Neural progenitor cell (in vitro differentiated cells): ENCODE data around the gene ATXN7L1.

Source experiments
- CTCF ChIP-seq: fragments of 200-600 bp; sonication (generic); IDR thresholded peaks from 2 replicates; pipeline ENCODE4 v1.5.1; 2017; ENCODE audit warnings: antibody characterized with exemption, mild to moderate bottlenecking
- EZH2 ChIP-seq: fragments of 200-600 bp; sonication (generic); IDR thresholded peaks from 2 replicates; pipeline ENCODE4 v1.6.1; 2017; ENCODE audit warnings: antibody characterized with exemption, mild to moderate bottlenecking, moderate library complexity
- EZH2phosphoT487 ChIP-seq: fragments of 200-600 bp; sonication (generic); IDR thresholded peaks from 2 replicates; pipeline ENCODE4 v1.6.1; 2017; ENCODE audit warnings: antibody characterized with exemption

DNA sequence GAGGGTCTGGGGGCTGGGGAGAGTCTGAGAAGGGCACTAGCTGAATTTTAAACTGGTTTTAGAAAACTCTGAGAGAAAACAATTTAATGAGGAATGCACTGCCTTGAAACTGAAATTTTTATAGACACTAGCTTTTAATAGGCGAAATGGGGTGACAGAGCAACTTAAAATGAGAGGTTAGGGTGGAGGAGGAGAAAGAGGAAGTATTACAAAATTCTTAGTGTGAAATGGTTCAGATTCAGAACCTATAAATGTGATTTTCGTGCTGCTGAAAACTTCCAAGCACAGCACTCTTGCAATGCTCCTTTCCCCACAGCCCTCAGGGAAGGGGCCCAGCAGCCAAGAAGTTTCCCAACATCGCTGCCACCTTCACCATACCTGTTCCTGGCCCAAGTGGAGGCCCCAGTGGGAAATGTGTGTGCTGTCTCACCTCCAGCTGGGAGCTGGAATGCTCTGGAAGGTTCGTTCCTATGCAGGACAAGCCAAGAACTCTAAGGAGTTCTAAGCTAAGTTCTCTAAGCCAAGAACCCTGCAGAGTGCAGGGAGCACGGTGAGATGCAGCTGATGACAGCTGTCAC is 60.0 kb downstream of the ATXN7L1 start:
- TF ChIP-seq CTCF (no peak), EZH2 (no peak), EZH2phosphoT487 (no peak)
